ENCODE measurements around the gene SNX9.

Gene SNX9

DNA sequence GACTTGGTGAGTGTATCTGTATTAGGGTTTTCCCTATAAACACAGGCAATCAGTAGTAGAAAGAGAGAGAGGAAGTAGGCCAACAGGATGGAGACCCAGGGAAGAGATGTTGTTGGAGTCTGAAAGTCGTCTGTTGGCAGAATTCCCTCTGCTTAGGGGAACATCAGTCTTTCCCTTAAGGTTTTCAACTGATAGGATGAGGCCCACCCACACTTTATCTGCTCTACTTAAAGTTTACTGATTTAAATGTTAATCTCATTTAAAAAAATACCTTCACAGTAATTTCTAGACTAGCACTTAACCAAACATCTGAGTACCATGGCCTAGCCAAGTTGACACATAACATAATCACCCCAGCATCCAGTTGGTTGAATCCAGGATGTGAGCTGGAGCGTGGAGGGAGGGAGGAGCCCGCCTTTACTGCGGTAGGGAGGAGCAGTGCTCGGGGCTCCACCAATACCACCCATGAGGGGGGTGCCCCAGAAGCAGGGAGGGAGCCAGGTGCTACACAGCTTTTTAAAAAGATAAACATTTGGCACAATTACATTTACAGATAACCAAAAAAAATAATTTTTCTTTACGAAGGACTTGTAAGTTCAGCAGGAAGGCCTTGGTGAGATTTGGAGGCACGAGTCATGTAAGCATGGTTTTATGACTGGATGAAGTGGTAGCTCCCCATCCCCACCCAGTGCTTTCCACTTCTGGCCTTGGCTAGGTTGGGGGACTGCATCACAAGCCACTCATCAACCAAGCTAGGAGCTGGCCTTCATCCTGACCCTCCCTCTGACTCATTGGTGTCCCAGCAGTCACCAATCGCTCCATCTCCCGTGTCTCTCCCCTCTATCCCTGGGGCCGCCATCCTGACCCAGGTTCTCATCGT lies 18.4 kb upstream of the SNX9 start:
- no peak for DNase-seq (ENCODE audit: low read depth)

DNA sequence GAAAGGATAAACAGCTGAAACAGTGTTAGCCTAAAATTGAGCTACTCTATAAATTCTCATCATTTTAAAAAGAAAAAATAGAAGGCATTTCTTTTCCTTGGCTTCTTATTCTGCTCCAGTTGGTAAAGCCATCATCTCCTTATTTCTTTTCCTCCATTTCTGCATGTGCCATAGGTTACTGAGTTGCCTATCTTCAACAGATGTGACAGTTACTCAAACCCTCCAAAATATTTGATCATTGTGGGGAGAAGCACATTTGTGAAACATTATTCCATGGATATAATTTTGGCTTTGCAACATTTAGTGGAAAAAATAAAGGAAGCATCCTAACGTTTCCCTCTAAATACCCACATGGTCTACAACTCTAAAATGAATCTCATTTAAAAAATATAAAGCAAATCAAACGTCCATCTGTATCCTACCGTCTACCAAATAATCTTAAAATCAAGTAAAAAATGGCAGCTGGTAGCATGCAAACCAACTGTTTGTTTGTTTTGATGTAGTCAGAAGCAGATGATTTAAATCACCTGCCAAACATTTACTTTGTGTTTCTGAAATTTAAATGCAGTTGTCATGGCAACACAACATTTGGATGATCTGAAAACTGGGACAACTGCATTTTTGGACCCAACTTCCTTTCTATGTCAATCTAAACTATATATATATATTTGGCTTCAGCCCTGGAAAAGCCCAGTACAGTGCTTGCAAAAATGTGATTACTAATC lies 16.8 kb upstream of the SNX9 start:
- DNase-seq (ENCODE audit: low read depth), result no peak

DNA sequence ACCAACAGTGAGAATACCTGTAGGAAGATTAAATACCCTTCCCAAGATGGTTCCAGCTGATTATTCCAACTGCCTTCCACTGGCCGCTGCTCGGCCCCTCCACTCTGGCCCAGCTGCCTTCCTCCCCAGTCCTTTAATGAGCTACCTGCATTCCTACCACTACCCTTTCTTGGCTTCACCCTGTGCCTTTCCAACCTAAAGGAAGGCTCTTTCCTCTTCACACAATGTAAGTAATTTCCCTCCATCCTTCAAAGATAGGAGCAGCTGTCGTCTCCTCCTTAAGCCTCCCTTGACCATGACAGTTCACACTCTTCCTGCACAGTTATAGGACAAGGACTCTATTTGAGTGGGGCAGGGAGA lies 16.2 kb upstream of the SNX9 start:
- no peak for DNase-seq (ENCODE audit: low read depth)

DNA sequence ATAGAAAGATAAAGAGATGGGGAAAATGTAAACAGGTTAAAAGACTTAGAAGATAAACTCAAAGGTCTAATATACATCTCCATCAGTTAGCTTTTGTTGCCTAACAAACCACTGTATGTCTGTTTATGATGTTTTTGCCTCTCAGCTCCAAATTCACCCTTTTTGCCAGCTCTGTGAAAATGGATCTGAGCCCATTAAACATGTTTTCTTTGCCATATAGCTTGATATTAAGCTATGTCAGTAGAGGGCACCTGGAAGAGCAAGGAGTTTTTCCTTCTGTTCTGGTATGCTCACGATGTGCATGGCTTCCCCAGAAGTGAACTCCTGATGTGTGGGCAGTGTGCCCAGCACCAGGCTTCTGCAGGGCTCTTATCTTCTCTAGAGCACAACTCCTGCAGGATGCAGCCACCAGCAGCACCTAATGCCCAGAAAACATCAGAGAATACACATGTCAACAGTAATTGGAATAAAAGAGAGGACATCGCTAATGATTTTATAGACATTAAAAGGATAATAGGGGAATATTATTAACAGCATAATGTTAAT lies 14.6 kb upstream of the SNX9 start:
- DNase-seq (ENCODE audit: low read depth), result no peak

DNA sequence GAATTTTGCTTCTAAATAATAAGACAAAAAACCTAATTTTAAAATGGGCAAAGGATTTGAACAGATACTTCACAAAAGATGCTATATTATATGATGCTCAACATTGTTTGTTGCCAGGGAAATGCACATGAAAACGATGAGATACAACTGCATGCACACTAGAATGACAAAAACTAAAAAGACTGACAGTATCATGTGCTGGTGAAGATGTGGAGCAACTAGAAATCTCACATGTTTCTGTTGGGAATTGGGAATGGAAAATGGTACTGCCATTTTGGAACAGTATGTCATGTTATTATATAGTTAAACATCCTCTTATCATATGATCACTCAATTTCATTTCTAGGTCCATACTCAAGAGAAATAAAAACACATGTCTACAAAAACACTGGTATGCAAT lies 13.4 kb upstream of the SNX9 start:
- no peak for DNase-seq (ENCODE audit: low read depth)

DNA sequence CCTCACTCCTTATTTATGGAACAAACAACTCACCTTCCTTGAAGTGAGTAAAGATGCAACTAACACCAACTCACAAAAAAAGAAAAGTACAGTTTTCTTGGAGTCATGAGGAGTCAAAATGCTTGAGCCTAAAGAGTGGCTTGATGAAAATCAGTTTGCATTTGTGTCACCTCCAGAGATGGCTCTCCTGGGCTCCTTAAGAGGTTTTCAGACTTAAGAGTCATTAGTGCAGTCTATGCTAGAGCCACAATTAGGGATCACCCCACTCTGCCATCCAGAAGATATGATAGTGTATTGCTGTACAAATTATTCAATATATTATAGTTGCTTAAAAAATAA lies 11.9 kb upstream of the SNX9 start:
- DNase-seq (ENCODE audit: low read depth), result no peak

DNA sequence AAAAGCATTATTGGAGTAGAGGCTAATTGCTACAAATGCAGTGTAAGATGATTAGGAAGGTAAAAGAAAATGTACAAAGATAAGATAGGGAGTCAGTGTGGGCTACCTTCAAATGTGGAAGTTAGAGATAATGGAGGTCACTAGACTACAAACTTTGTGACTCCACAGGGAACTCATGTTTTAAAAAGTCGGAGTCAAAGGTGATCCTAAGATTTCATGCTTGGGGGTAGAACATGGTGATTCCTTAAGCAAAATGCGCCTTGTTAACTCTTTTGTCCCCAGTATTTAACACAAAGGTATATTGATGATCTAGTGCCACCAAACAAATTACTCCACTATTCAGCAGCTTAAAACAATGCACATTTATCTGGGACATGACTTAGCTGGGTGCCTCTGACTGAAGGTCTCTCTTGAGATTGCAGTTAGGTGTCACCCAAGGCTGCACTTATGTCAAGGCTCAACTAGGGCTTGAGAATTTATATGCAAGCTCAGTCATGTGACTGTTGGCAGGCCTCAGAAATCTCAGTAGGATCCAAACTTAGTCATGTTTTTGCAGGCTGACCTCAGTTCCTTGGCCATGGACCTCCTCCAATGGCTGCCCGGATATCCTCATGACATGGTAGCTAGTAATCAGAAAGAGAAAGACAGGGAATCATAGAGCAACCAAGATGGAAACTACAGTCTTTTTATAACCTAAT lies 11.4 kb upstream of the SNX9 start:
- no peak for DNase-seq (ENCODE audit: low read depth)

DNA sequence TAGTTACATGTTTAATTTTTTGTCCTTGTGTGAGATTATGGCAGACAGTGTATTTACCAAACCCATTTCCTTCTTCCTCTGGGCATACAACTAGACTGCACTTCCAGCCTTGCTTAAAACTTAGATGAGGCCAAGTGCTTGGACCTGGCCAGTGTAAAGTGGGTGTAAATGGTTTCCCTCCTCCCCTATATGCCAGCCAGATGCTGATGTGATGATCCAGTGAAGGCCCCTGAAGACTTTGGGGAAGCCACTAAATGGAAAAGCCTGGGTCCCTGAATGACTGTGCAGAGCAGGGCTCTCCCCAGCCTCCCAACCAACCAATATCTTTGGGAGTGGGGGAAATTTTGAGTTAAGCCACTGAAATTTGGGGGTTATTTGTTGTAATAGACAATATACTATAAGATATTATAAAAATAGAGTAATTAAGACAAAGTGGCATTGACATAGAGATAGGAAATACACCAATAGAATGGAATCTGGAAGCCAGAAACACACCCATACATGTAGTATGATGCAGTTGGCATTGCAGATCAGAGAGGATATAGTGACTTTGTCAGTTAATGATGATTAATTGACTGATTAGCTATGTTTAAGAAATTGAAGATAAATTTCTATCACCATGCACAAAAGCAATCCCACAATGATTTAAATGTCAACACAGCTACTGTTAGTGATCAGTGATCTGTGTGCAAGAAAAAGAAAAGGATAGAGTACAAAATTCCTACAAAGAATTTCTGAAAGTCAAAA lies 10.4 kb upstream of the SNX9 start:
- DNase-seq (ENCODE audit: low read depth), result no peak

DNA sequence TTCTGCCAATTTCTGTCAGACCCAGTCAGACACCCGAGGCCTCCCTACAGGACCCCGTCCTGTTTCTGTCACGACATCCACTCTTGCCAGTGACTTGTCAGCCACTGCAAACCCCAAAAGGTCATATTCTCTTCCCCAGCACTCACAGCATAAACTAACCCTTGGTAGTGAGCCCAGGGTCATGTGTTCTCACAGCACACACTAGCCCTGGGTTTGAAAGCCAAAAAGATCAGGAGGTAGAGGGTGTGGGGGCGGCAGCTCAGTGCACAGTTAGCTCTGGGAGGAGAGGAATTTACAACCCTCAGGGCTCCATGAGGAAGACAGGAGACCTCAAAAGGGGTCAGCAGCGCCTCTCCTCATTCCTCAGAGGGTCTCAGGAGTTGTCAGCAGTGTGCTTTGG lies 9.9 kb upstream of the SNX9 start:
- DNase-seq (ENCODE audit: low read depth), result no peak

DNA sequence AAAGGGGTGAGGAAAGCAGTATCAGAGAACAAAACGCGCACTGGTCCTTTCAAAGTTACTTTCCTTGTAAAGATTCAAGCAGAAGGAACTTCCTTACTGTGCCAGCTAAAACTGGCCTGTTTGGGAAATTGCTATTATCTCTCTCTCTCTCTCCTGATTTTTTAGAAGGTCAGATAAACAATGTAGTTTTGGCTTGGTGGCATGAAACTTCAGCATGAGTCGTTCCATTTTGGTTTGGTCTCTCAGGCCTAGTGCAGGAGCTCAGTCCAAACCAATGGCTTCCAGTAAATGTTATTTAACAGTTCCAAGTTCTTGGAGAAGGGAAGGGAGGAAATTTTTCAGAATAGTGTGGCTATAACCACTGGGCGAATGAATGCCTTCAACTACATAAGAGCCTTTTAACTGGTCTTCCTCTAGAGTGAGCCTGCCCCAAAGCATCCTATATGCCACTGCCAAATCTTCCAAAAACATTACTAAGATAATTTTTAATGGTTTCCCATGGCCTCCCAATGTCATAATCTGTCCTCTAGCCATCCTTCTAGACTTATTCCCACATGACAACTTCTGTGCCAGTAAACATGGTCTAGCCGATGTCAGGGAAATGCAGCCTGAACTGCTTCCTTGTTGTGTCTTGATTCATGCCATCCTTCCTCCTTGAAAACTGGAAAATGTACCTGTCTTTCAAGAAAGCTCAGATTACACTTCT lies 9.1 kb upstream of the SNX9 start:
- DNase-seq (ENCODE audit: low read depth), result peak; percentile 47

DNA sequence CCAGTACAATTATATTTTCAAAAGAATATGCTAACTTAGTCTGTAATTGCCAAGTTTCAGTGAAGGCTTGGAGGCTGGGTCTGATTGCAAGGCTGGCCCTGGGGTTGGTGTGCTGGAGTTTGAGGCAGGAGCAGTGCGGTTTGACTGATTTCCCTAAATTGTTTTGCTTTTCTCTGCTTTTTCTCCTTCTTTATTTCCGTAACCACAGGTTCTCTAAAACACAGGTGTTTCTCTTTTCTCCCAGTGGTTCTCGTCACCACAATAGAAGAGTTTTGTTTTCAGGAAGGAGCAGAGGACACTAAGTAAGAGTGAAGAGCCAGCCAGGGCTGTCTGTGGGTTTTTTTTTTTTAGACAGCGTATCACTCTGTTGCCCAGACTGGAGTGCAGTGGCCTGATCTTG lies 8.2 kb upstream of the SNX9 start:
- DNase-seq (ENCODE audit: low read depth), result no peak

DNA sequence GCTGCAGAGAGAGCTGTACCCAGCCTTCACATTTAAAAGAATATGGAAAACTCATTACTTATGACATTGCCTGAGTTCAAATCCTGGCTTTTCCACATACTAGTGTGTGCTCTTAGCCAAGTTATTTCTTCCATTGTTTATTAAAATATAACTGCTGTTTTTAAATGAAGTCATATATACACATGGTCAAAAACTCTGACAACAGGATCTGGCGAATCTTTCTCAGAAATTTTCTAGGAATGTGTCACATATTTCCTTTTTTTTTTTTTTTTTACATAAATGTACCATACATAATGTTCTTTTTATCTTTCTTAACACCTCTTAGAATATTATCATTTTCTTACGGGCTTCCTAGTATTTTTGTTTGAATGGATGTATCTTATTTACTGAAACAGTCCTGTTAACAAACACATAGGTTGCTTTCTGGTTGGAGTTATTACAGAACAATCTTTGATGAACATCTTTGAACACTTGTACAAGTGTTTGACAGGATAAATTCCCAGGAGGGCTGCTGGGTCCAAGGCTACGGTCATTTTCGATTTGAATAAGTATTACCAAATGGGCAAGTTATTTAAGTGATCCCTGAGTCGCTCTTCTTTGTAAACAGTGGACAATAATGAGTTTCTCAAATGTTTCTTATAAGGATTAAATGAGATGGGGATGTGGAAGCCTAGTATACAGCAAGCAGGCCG lies 1.6 kb upstream of the SNX9 start:
- DNase-seq (ENCODE audit: low read depth), result no peak

DNA sequence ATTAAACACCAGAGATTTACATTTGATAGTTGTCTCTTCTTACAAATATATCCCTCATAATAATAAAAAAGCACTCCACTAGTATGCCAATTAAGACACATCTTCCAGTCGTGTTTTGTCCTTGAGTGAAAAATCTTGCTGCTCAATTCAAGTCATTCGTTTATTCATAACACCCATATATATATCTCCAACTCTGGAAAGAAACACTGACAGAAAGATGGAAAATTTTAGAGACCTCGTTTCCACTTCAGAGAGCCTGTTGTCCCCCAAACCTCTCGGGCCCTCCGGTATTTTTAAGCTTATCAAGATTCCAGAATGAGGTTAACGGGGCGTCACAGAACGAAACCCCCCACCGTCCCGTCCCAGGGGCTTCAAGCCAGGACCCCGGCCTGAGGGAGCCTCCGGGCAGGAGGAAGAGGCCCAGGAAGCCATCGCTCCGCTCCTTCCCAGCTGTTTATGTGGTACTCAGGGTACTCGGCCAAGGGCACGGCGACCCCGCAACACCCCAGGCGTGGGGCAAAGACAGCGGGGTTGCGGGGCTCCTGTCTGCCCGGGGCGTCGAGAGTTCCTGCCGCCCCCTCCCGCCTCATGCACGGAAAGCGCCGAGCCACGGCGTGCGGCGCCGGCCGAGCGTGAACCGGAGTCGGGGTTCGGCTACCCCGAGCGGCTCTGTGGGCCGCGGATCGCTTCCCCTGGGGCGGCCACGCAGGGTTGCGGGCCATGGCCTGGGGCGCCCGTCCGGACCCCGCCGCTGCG lies 623 bp upstream of the SNX9 start:
- DNase-seq (ENCODE audit: low read depth), result no peak

DNA sequence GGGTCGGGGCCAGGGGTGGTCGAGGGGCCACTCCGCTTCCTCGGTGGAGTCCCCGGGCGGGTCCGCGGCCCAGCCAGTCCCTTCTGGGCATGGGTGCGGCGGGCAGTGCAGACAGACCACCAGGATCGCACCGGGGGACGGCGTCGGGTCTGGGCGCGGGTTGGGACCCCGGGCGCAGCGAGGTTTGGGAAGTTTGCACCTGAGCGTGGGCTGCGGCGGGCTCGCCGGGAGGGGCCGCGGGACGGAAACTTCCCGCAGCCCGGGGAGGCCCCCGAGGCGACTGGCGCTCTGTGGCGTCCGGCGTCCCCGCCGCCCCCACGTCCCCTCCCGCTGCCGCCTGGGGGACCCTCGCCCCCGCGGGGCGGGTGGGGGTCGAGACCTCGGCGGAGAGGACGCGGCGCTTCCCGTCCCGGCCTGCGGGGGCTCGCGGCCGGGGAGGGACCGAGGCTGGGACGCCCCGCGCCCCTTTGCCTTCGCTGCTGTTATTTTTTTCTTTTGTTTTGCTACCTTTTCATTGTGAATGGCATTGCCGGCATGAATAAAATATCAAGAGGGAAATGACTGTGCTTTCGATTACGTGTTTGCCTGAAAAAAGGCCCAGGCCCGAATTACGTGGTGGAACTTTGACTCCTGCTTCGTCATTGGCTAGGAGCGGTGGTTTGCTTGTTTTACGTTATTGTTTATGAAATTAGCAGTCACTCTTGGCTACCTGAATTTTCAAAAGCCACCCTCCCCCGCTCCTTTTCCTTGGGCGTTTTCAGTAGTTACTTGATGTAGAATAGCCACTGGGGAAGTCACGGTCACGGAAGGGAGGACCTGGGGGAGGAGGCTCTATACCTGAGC lies 703 bp downstream of the SNX9 start:
- DNase-seq (ENCODE audit: low read depth), result peak; percentile 69

DNA sequence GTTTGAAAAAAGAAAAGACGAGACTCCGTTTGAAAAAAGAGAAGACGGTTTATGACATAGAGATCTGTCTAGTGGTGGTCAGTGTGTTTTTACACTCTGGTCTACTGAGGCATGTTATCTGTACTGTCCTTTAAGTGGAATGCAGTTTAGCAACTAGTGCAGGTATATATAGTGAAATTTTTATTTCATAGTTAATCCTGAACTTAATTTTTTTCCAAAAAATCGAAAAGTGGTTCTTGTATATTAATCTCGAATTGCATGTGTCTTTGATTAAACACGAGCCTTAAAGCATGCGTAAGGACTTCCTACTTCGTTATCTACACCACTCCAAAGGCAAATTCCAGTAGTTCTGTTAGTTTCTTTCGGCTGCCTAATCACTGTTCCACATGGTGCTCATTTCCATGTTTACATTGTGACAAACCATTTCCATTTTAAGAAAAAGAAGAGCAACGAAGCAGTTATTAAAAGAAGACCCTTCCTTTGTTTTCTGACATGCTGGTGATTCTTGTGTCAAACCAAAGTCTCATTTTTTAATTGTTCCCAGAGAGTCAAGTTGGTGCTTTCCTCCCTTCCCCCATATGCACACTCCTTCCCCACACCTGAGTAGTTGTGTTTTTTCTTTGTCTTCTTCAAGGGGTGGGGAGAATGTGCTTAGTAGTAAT lies 2.3 kb downstream of the SNX9 start:
- no peak for DNase-seq (ENCODE audit: low read depth)

DNA sequence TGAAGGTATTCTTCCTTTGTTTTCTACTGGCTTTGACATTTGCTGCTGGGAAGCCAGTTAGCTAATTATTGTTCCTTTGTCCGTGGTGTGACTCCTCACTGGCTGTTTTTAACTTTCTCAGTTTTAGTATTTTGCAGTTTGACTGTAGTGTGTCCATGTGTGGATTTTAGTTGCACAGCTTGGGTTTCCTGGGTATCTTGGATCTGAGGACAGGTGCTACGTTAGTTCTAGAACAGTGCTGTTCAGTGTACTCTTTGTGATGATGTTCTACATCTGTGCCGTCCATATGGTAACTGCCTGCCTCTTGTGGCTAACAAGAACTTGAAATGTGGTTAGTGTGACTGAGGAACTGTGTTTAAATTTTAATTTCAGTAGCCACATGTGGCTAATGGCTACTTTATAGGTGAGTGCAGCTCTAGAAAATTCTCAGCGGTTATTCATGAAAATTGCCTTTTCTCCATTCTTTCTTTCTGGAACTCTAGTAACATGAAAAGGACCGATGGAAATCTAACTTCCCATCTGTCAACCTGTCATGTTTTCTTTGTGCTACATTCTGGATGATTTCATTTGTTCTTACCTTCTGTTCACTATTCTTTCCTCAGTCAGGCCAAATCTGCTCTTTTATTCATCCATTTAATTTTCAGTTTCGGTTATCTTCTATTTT lies 7.4 kb downstream of the SNX9 start:
- no peak for DNase-seq (ENCODE audit: low read depth)

DNA sequence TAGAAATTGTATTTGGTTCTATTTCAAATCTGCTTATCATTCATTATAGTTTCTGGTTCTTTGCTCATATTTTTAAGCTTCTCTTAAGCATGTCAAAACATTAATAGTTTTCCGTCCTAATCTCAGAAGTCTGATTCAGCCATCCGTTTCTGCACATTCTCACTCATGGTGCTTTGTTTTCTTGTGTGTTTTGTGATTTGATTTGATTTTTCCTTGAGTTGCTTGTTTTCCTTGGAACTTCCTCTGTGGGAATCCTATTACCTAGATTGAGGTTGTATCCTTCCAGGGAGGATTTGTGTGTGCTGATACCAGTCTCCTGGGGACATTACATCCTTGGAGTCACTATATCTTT lies 7.9 kb downstream of the SNX9 start:
- DNase-seq (ENCODE audit: low read depth), result no peak
